ENCODE data around the gene PARD6G. TPM values are rescaled to one million over a fixed set of nuclear protein-coding genes. Genes with fewer than 3 reads are reported as not detected.

PARD6G gene
- total RNA-seq, 1 experiment from 2014 or later, result not detected

DNA sequence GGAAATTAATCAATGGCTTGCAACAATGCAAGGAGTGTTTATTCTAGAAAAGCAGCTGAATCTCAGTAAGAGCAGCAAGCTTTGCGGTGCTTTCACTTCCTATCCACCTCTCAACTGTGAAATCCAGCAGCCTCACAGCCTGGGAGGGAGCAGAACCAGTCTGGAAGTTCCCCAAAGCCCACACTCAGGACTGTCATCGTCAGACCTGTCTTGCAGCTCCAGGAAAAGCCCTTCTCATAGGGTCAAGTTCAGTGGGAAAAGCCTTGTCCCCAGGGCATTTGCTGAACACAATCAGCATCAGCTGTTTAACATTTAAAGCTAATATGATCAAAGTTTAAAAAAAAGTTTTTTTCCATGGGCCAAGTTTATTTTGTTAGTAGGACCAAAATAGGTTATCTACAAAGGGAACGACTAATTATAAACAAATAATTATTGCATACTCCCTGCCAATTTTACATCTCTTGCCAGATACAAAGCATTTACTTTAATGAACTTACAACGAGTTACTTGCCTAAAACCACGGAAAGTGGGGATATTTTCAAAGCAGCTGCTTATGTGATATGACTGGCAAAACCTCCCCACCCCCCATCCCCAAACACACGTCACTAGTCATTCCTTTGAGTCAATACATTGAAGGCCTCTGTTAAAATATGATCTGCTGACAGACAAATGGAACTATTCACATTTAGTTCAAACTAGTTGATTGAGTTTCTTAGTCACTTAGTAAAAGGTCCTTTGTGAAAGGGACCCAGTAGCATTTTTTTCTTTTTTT is 36.8 kb downstream of the PARD6G start:
- no peaks in the 10 kb centered on the region for H3K9me2 ChIP-seq (replicated peaks; ENCODE audit: insufficient read depth, low read length)
- no peak overlapping the region for H3K4me2 ChIP-seq (ENCODE audit: low read depth, low read length, poor library complexity, severe bottlenecking)
- H3K9me3 ChIP-seq (ENCODE audit: low read length), result no peaks in the 10 kb centered on the region
- H3K27ac ChIP-seq (ENCODE audit: low read length), result no peak overlapping the region
- H3K9ac ChIP-seq (ENCODE audit: low read length), result no peak overlapping the region
- no peaks in the 10 kb centered on the region for H3K36me3 ChIP-seq (ENCODE audit: insufficient read depth, low read length)
- H3K4me3 ChIP-seq (ENCODE audit: low read length), result no peak overlapping the region
- H3K4me1 ChIP-seq (ENCODE audit: low read length), result peaks cover 3% of the 10 kb centered on the region; the same call in 1 of the 2 replicates
- H3K27me3 ChIP-seq (ENCODE audit: low read length), result no peaks in the 10 kb centered on the region
- H3K79me2 ChIP-seq (ENCODE audit: low read length), result no peaks in the 10 kb centered on the region
- no peak for DNase-seq
- H4K20me1 ChIP-seq (ENCODE audit: insufficient read depth, low read depth, low read length), result no peaks in the 10 kb centered on the region
- H2AFZ ChIP-seq (ENCODE audit: low read length), result no peak overlapping the region

DNA sequence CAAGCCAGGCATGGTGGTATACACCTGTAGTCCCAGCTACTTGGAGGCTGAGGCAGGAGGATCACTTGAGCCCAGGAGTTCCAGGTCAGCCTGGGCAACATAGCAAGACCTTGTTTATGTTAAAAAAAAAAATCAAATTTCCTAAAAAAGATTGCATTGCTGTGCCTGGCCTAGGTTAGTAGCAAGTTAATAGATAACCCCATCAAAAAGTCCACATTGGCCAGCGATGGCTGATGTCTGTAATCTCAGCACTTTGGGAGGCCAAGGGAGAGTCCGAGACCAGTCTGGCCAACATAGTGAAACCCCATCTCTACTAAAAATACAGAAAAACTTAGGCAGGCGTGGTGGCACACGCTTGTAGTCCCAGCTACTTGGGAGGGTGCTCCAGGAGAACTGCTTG is 38.7 kb downstream of the PARD6G start:
- Histone ChIP-seq H3K4me2 (ENCODE audit: low read depth, low read length, poor library complexity, severe bottlenecking) (no peak overlapping the region), H3K9me3 (ENCODE audit: low read length) (no peaks in the 10 kb centered on the region), H3K4me1 (ENCODE audit: low read length) (peaks cover 3% of the 10 kb centered on the region; the same call in 1 of the 2 replicates), H3K4me3 (ENCODE audit: low read length) (no peak overlapping the region), H3K9ac (ENCODE audit: low read length) (no peak overlapping the region), H3K27me3 (ENCODE audit: low read length) (no peaks in the 10 kb centered on the region), H3K27ac (ENCODE audit: low read length) (no peak overlapping the region), H3K36me3 (ENCODE audit: insufficient read depth, low read length) (no peaks in the 10 kb centered on the region), H3K79me2 (ENCODE audit: low read length) (no peaks in the 10 kb centered on the region), H2AFZ (ENCODE audit: low read length) (no peak overlapping the region), H4K20me1 (ENCODE audit: insufficient read depth, low read depth, low read length) (no peaks in the 10 kb centered on the region), H3K9me2 (replicated peaks; ENCODE audit: insufficient read depth, low read length) (no peaks in the 10 kb centered on the region)
- DNase-seq, result no peak

GRCh38 chr18:80205294-80205693 is 42.0 kb downstream of the PARD6G start:
- no peaks in the 10 kb centered on the region for H3K27me3 ChIP-seq (ENCODE audit: low read length)
- no peak overlapping the region for H2AFZ ChIP-seq (ENCODE audit: low read length)
- no peaks in the 10 kb centered on the region for H3K79me2 ChIP-seq (ENCODE audit: low read length)
- no peak overlapping the region for H3K4me3 ChIP-seq (ENCODE audit: low read length)
- no peak overlapping the region for H3K27ac ChIP-seq (ENCODE audit: low read length)
- no peaks in the 10 kb centered on the region for H3K36me3 ChIP-seq (ENCODE audit: insufficient read depth, low read length)
- no peaks in the 10 kb centered on the region for H3K9me3 ChIP-seq (ENCODE audit: low read length)
- no peaks in the 10 kb centered on the region for H3K9me2 ChIP-seq (replicated peaks; ENCODE audit: insufficient read depth, low read length)
- no peak overlapping the region for H3K4me2 ChIP-seq (ENCODE audit: low read depth, low read length, poor library complexity, severe bottlenecking)
- no peak for DNase-seq
- no peak overlapping the region for H3K9ac ChIP-seq (ENCODE audit: low read length)
- H4K20me1 ChIP-seq (ENCODE audit: insufficient read depth, low read depth, low read length), result no peaks in the 10 kb centered on the region
- peaks cover 3% of the 10 kb centered on the region; the same call in 1 of the 2 replicates for H3K4me1 ChIP-seq (ENCODE audit: low read length)

DNA sequence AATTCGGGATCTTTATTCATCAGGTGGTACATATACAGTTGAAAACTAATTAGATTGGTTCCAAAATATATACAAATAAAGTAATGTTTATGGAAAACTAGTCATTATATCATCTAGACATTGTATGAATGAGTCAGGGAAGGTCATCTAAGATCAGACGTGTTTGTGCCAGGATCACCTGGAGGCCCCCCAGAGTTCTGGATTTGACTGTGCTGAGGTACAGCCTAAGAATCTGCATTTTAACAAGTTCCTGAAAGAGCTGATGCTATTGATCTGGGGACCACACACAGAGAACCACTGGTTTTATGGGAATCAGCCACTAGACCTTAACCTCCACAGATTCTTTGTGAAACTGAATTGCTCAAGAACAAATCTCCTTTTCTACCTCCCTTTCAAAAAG is 43.2 kb downstream of the PARD6G start:
- Histone ChIP-seq H3K9ac (ENCODE audit: low read length) (no peak overlapping the region), H3K9me3 (ENCODE audit: low read length) (no peaks in the 10 kb centered on the region), H3K4me3 (ENCODE audit: low read length) (no peak overlapping the region), H3K9me2 (replicated peaks; ENCODE audit: insufficient read depth, low read length) (no peaks in the 10 kb centered on the region), H4K20me1 (ENCODE audit: insufficient read depth, low read depth, low read length) (no peaks in the 10 kb centered on the region), H3K79me2 (ENCODE audit: low read length) (no peaks in the 10 kb centered on the region), H3K27ac (ENCODE audit: low read length) (no peak overlapping the region), H2AFZ (ENCODE audit: low read length) (no peak overlapping the region), H3K27me3 (ENCODE audit: low read length) (no peaks in the 10 kb centered on the region), H3K4me2 (ENCODE audit: low read depth, low read length, poor library complexity, severe bottlenecking) (no peak overlapping the region), H3K4me1 (ENCODE audit: low read length) (no peaks in the 10 kb centered on the region), H3K36me3 (ENCODE audit: insufficient read depth, low read length) (no peaks in the 10 kb centered on the region)
- no peak for DNase-seq

DNA sequence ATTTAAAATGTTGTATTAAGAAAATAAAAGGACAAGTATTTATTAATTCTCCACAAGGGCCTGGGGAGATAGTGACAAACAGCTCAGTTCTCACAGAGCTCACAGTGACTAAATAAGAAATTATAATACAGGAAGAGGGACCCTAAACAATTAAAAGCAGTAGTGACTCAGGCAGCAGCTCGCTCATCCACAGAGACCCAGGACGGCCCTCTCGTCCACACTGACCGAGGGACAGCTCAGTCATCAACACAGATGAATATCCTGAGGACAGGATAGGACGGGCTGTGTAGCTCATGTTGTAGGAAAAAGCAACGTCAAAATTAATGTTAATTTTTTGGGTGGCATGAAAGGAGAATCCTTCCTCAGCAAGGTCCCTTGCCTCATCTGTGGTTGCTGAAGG is 44.1 kb downstream of the PARD6G start:
- Histone ChIP-seq H3K27ac (ENCODE audit: low read length) (no peak overlapping the region), H3K9me3 (ENCODE audit: low read length) (no peaks in the 10 kb centered on the region), H3K4me2 (ENCODE audit: low read depth, low read length, poor library complexity, severe bottlenecking) (no peak overlapping the region), H4K20me1 (ENCODE audit: insufficient read depth, low read depth, low read length) (no peaks in the 10 kb centered on the region), H3K36me3 (ENCODE audit: insufficient read depth, low read length) (no peaks in the 10 kb centered on the region), H3K4me3 (ENCODE audit: low read length) (no peak overlapping the region), H3K79me2 (ENCODE audit: low read length) (no peaks in the 10 kb centered on the region), H3K27me3 (ENCODE audit: low read length) (no peaks in the 10 kb centered on the region), H3K9ac (ENCODE audit: low read length) (no peak overlapping the region), H3K9me2 (replicated peaks; ENCODE audit: insufficient read depth, low read length) (no peaks in the 10 kb centered on the region), H3K4me1 (ENCODE audit: low read length) (no peaks in the 10 kb centered on the region), H2AFZ (ENCODE audit: low read length) (no peak overlapping the region)
- DNase-seq, result no peak

DNA sequence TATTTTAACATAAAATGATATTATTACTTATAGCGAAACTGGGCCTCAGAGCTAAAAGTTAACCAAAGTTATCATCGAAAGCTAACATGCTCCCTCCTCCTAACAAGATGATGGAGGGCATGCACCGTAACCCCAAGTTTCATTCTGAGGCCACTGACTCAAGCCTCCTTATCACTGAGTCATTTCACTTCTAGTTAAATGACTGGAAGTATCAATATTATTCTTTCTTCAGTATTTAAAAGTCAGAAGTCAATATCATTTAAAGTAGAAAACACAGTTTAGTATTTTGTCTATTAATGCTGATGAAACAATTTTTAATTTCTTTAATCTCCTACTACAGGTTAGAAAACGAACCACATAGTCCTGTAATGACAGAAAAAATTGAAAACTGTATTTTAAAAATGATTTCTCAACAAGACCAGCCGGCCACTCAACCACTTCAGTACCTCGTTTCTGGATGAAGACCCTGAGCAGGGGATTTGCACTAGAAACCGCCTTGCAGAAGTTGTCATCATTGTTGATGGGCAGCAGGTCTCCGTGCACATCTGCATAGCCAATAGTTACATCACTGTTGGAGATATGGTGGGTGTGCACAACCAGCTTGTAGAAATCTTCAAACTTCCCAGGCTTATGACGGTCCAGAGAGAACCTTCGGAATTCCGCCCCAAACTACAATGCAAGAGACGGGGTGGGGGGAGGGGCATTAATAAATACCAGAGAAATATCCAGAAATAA is 44.9 kb downstream of the PARD6G start:
- Histone ChIP-seq H3K27me3 (ENCODE audit: low read length) (no peaks in the 10 kb centered on the region), H3K27ac (ENCODE audit: low read length) (no peak overlapping the region), H3K4me3 (ENCODE audit: low read length) (no peak overlapping the region), H2AFZ (ENCODE audit: low read length) (no peak overlapping the region), H3K9me3 (ENCODE audit: low read length) (no peaks in the 10 kb centered on the region), H3K9me2 (replicated peaks; ENCODE audit: insufficient read depth, low read length) (no peaks in the 10 kb centered on the region), H3K9ac (ENCODE audit: low read length) (no peak overlapping the region), H3K79me2 (ENCODE audit: low read length) (no peaks in the 10 kb centered on the region), H3K4me1 (ENCODE audit: low read length) (no peaks in the 10 kb centered on the region), H3K36me3 (ENCODE audit: insufficient read depth, low read length) (no peaks in the 10 kb centered on the region), H4K20me1 (ENCODE audit: insufficient read depth, low read depth, low read length) (no peaks in the 10 kb centered on the region), H3K4me2 (ENCODE audit: low read depth, low read length, poor library complexity, severe bottlenecking) (no peak overlapping the region)
- no peak for DNase-seq

- Histone ChIP-seq H3K27ac (ENCODE audit: low read length) (no peak overlapping the region), H3K9ac (ENCODE audit: low read length) (no peak overlapping the region), H3K4me1 (ENCODE audit: low read length) (no peaks in the 10 kb centered on the region), H3K36me3 (ENCODE audit: insufficient read depth, low read length) (no peaks in the 10 kb centered on the region), H3K79me2 (ENCODE audit: low read length) (no peaks in the 10 kb centered on the region), H3K4me2 (ENCODE audit: low read depth, low read length, poor library complexity, severe bottlenecking) (no peak overlapping the region), H3K9me2 (replicated peaks; ENCODE audit: insufficient read depth, low read length) (no peaks in the 10 kb centered on the region), H4K20me1 (ENCODE audit: insufficient read depth, low read depth, low read length) (no peaks in the 10 kb centered on the region), H3K4me3 (ENCODE audit: low read length) (no peak overlapping the region), H3K9me3 (ENCODE audit: low read length) (no peaks in the 10 kb centered on the region), H3K27me3 (ENCODE audit: low read length) (no peaks in the 10 kb centered on the region), H2AFZ (ENCODE audit: low read length) (no peak overlapping the region)
- DNase-seq, result no peak
Measured at GRCh38 chr18:80201739-80202138, 45.6 kb downstream of the PARD6G start.

- Histone ChIP-seq H3K9me2 (replicated peaks; ENCODE audit: insufficient read depth, low read length) (no peaks in the 10 kb centered on the region), H3K4me1 (ENCODE audit: low read length) (no peaks in the 10 kb centered on the region), H3K27me3 (ENCODE audit: low read length) (no peaks in the 10 kb centered on the region), H3K27ac (ENCODE audit: low read length) (no peak overlapping the region), H3K9me3 (ENCODE audit: low read length) (no peaks in the 10 kb centered on the region), H4K20me1 (ENCODE audit: insufficient read depth, low read depth, low read length) (no peaks in the 10 kb centered on the region), H2AFZ (ENCODE audit: low read length) (no peak overlapping the region), H3K9ac (ENCODE audit: low read length) (no peak overlapping the region), H3K4me3 (ENCODE audit: low read length) (no peak overlapping the region), H3K4me2 (ENCODE audit: low read depth, low read length, poor library complexity, severe bottlenecking) (no peak overlapping the region), H3K79me2 (ENCODE audit: low read length) (no peaks in the 10 kb centered on the region), H3K36me3 (ENCODE audit: insufficient read depth, low read length) (no peaks in the 10 kb centered on the region)
- no peak for DNase-seq
Measured at GRCh38 chr18:80200932-80201672, 46.2 kb downstream of the PARD6G start.
